IPS-20b (cell line): ENCODE data around the gene NELL2.
"Not testable (repeated sequence)": the region's sequence is repeated elsewhere in the genome, so short reads cannot be mapped to it uniquely, and the experiment has no call there.

ENCODE experiments used
- H3K27ac ChIP-seq: one replicate; pipeline ENCODE4 v1.5.1; 2013; ENCODE audit warnings: low read length
- H3K27me3 ChIP-seq: 2 replicates; pipeline ENCODE4 v1.6.1; 2013; ENCODE audit warnings: mild to moderate bottlenecking, low read length, inconsistent platforms; ENCODE audit not compliant: insufficient read depth
- H3K36me3 ChIP-seq: 2 replicates; pipeline ENCODE4 v1.6.1; 2013; ENCODE audit warnings: low read depth, mild to moderate bottlenecking, inconsistent platforms, low read length, moderate library complexity; ENCODE audit not compliant: insufficient read depth
- H3K4me1 ChIP-seq: 2 replicates; pipeline ENCODE4 v1.6.1; 2013; ENCODE audit warnings: mild to moderate bottlenecking, control low read depth, inconsistent platforms, low read length, moderate library complexity; ENCODE audit not compliant: insufficient read depth
- H3K4me3 ChIP-seq: 2 replicates; pipeline ENCODE4 v1.5.1; 2013; ENCODE audit warnings: mild to moderate bottlenecking, low read length, inconsistent platforms
- H3K9ac ChIP-seq: 2 replicates; pipeline ENCODE4 v1.6.1; 2013; ENCODE audit warnings: low read depth, mild to moderate bottlenecking, inconsistent platforms, low read length, moderate library complexity
- H3K9me3 ChIP-seq: 2 replicates; pipeline ENCODE4 v1.6.1; 2013; ENCODE audit warnings: mild to moderate bottlenecking, low read depth, low read length, inconsistent platforms; ENCODE audit not compliant: insufficient read depth

Gene NELL2

GRCh38 chr12:44847403-44847802 lies 28.7 kb downstream of the NELL2 start:
- Histone ChIP-seq H3K4me3 (no peak overlapping the region), H3K4me1 (no peaks in the 10 kb centered on the region; the same call in 1 of the 2 replicates), H3K9me3 (no peaks in the 10 kb centered on the region), H3K27ac (no peak overlapping the region), H3K9ac (no peak overlapping the region), H3K36me3 (no peaks in the 10 kb centered on the region), H3K27me3 (no peaks in the 10 kb centered on the region)

DNA sequence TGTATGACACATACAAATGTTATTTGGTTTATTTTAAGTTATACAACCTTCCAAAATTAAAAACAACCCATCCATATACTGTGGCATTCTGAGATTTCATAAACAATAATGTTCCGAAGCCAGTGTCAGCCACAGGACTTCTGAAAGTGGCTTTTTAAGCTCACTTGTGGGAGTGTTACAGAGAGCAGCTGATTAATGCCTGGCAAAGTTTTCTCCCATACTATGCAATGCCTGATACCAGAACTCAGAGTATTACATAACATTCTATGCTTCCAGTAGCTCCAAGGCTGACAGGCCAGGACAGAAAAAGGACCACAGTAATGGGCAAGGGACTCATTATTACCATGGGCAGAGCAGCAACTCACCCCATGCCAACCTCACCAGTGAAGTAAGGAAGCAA lies 29.3 kb downstream of the NELL2 start:
- no peak overlapping the region for H3K27ac ChIP-seq
- no peaks in the 10 kb centered on the region for H3K36me3 ChIP-seq
- no peaks in the 10 kb centered on the region for H3K9me3 ChIP-seq
- H3K27me3 ChIP-seq: no peaks in the 10 kb centered on the region
- H3K4me1 ChIP-seq: no peaks in the 10 kb centered on the region; the same call in 1 of the 2 replicates
- H3K9ac ChIP-seq: no peak overlapping the region
- no peak overlapping the region for H3K4me3 ChIP-seq

GRCh38 chr12:44842669-44843068 lies 33.4 kb downstream of the NELL2 start:
- Histone ChIP-seq H3K4me3 (no peak overlapping the region), H3K27me3 (no peaks in the 10 kb centered on the region), H3K27ac (no peak overlapping the region), H3K9me3 (no peaks in the 10 kb centered on the region), H3K36me3 (no peaks in the 10 kb centered on the region), H3K4me1 (no peaks in the 10 kb centered on the region; the same call in 1 of the 2 replicates), H3K9ac (no peak overlapping the region)

- Histone ChIP-seq H3K4me3 (no peak overlapping the region), H3K9ac (no peak overlapping the region), H3K36me3 (no peaks in the 10 kb centered on the region), H3K4me1 (peaks cover 2% of the 10 kb centered on the region; the same call in 1 of the 2 replicates), H3K9me3 (no peaks in the 10 kb centered on the region), H3K27ac (no peak overlapping the region), H3K27me3 (no peaks in the 10 kb centered on the region)
These were observed 36.3 kb downstream of the NELL2 start for GRCh38 chr12:44839785-44840184.

DNA sequence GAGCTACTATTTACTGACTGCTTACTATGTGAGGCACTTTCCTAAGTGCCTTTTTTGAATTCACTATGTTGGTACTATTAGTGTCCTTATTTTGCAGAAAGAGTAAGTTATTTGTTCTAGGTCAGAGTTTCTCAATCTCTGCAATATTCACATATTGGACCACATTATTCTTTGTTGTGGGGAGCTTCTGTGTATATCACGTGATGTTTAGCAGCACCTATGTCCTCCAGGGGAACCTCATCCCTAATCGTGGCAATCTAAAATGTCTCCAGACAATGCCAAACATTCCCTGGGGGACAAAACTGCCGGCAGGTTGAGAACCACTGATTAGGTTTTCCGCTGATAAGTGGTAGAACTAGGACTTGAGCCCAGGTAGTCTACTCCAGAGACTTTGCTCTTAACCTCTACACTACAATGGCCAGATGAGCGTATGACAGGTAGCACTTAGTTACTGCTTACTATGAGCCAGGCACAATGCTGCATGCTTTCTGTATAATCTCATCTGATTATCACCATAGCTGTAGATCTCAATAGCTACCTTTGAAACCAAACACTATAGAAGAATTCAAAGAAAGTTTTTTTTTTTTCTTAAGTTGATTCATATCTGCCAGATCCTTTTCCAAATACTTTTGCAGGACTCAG lies 38.9 kb downstream of the NELL2 start:
- Histone ChIP-seq H3K27ac (no peak overlapping the region), H3K4me3 (no peak overlapping the region), H3K9me3 (no peaks in the 10 kb centered on the region), H3K27me3 (no peaks in the 10 kb centered on the region), H3K36me3 (no peaks in the 10 kb centered on the region), H3K9ac (no peak overlapping the region), H3K4me1 (peaks cover 6% of the 10 kb centered on the region; the same call in 1 of the 2 replicates)

- H3K4me1 ChIP-seq: peaks cover 9% of the 10 kb centered on the region; the same call in 1 of the 2 replicates
- no peak overlapping the region for H3K27ac ChIP-seq
- no peak overlapping the region for H3K9ac ChIP-seq
- no peaks in the 10 kb centered on the region for H3K9me3 ChIP-seq
- H3K4me3 ChIP-seq: no peak overlapping the region
- H3K27me3 ChIP-seq: no peaks in the 10 kb centered on the region
- H3K36me3 ChIP-seq: no peaks in the 10 kb centered on the region
These were observed 40.3 kb downstream of the NELL2 start for GRCh38 chr12:44835641-44836379.

DNA sequence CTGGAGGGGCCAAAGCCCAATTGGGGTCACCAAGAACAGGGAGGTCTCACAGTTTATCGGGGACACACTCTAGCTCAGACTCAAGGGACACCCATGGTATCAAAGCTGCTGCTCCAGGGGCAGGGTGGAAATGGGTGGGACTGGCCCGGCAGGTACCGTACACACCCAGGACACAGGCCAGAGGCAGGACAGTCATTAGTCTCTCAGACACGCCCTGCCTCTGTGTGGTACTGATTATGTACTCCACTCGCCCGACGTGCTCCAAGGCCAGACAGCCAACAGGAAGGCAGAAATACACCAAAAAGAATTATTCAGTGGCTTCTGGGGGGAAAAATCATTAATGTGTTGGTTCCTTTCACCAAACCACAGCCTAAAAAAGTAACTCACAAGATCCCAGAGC lies 41.1 kb downstream of the NELL2 start:
- not testable (repeated sequence) for H3K27me3 ChIP-seq, H3K9me3 ChIP-seq, H3K4me1 ChIP-seq, H3K36me3 ChIP-seq, H3K9ac ChIP-seq, H3K4me3 ChIP-seq, H3K27ac ChIP-seq

- Histone ChIP-seq H3K9ac (no peak overlapping the region), H3K4me3 (no peak overlapping the region), H3K4me1 (peaks cover 9% of the 10 kb centered on the region; the same call in 1 of the 2 replicates), H3K27ac (no peak overlapping the region), H3K36me3 (no peaks in the 10 kb centered on the region), H3K27me3 (no peaks in the 10 kb centered on the region), H3K9me3 (no peaks in the 10 kb centered on the region)
These were observed 42.6 kb downstream of the NELL2 start for GRCh38 chr12:44833561-44833960.

- Histone ChIP-seq H3K9me3 (no peaks in the 10 kb centered on the region), H3K4me3 (no peak overlapping the region), H3K4me1 (peaks cover 8% of the 10 kb centered on the region; the same call in 1 of the 2 replicates), H3K9ac (no peak overlapping the region), H3K36me3 (no peaks in the 10 kb centered on the region), H3K27me3 (no peaks in the 10 kb centered on the region), H3K27ac (no peak overlapping the region)
These were observed 45.5 kb downstream of the NELL2 start for GRCh38 chr12:44830566-44831055.

GRCh38 chr12:44829045-44829444 lies 47.1 kb downstream of the NELL2 start:
- no peaks in the 10 kb centered on the region for H3K27me3 ChIP-seq
- no peaks in the 10 kb centered on the region for H3K9me3 ChIP-seq
- peaks cover 7% of the 10 kb centered on the region; the same call in 1 of the 2 replicates for H3K4me1 ChIP-seq
- H3K4me3 ChIP-seq: no peak overlapping the region
- no peak overlapping the region for H3K9ac ChIP-seq
- H3K27ac ChIP-seq: no peak overlapping the region
- H3K36me3 ChIP-seq: no peaks in the 10 kb centered on the region

GRCh38 chr12:44827832-44828438 lies 48.2 kb downstream of the NELL2 start:
- no peaks in the 10 kb centered on the region for H3K9me3 ChIP-seq
- no peaks in the 10 kb centered on the region for H3K36me3 ChIP-seq
- H3K9ac ChIP-seq: no peak overlapping the region
- no peak overlapping the region for H3K4me3 ChIP-seq
- H3K27me3 ChIP-seq: no peaks in the 10 kb centered on the region
- H3K27ac ChIP-seq: no peak overlapping the region
- peaks cover 7% of the 10 kb centered on the region; the same call in 1 of the 2 replicates for H3K4me1 ChIP-seq
